ENCODE measurements around the gene CLCNKA. TPM values are rescaled to one million over a fixed set of nuclear protein-coding genes. Genes with fewer than 3 reads are reported as not detected.
A peak's percentile ranks its signal among the peaks of the same experiment; 100 is the strongest.
"Not testable (repeated sequence)": the region's sequence is repeated elsewhere in the genome, so short reads cannot be mapped to it uniquely, and the experiment has no call there.

CLCNKA gene
- total RNA-seq, 2 donors from 2014 or later: 0.20 TPM; not detected in 1

DNA sequence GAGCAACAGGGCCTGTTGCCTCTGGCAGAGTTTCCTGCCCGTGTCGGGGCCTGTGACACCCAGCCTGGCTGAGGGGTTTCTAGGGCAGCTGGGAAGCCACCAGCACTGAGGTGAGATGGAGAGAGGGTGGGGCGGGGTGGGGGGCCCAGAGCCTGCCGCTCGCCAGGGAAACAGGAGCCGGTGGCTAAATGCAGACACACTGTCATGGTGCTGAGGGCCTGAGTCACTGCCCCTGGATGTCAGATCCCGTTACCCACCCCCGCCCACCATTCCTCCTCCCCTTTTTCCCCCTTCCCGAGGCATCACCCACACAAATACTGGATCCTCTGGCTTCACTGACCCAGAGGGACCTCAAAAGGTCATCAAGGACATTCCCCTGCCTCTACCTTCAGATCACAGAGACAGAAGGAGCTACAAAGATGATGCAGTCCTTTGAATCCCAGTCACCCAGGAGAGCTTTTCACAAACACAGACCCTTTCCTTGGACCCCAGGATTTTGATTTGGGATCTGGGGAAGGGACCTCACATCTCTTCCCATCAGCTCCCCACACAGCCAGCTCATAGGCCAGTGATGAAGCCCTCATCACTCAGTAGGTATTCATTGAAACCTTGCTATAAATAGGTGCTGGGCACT, 2.1 kb upstream of the CLCNKA start:
- Histone ChIP-seq H3K4me3 (peak overlapping the region in 1 of 2 donors; percentile 30), H3K4me1 (peaks cover 0 to 46% of the 10 kb centered on the region in 2 donors)
- no peak for DNase-seq (ENCODE audit: low spot score)

DNA sequence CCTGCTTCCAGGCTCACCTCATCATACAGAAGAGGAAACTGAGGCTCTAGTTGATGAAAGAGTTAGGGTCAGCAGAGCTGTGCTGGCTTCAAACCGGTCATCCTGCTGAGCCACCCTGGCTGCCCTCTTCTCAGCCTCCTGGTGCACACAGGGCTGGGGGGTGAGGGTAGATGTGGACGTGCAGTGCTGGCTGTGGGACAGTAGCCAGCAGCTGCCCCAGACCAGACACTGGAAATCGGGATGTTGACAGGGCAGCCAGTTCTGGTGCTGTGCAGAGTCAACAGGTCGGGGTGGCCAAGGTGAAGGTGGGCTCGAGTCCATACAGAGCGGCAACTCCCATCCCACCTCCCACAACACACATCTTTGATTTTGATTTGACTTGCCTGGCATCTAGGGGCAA, 1.5 kb upstream of the CLCNKA start:
- Histone ChIP-seq H3K9me3 (no peaks in the 10 kb centered on the region), H3K27me3 (no peaks in the 10 kb centered on the region), H3K4me1 (peaks cover 0 to 45% of the 10 kb centered on the region in 2 donors), H3K36me3 (peaks cover 21% of the 10 kb centered on the region), H3K27ac (peak overlapping the region; percentile 93 to 94), H3K4me3 (no peak overlapping the region)
- TF ChIP-seq, protein P1, sequence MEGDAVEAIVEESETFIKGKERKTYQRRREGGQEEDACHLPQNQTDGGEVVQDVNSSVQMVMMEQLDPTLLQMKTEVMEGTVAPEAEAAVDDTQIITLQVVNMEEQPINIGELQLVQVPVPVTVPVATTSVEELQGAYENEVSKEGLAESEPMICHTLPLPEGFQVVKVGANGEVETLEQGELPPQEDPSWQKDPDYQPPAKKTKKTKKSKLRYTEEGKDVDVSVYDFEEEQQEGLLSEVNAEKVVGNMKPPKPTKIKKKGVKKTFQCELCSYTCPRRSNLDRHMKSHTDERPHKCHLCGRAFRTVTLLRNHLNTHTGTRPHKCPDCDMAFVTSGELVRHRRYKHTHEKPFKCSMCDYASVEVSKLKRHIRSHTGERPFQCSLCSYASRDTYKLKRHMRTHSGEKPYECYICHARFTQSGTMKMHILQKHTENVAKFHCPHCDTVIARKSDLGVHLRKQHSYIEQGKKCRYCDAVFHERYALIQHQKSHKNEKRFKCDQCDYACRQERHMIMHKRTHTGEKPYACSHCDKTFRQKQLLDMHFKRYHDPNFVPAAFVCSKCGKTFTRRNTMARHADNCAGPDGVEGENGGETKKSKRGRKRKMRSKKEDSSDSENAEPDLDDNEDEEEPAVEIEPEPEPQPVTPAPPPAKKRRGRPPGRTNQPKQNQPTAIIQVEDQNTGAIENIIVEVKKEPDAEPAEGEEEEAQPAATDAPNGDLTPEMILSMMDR (IDR thresholded peaks at IDR 0.05): no peak
- no peak for DNase-seq (ENCODE audit: low spot score)

More for the DNA sequence above, 2.1 kb upstream of the CLCNKA start:
- Histone ChIP-seq H3K36me3 (peaks cover 27% of the 10 kb centered on the region), H3K27me3 (no peaks in the 10 kb centered on the region), H3K9me3 (no peaks in the 10 kb centered on the region), H3K27ac (peak overlapping the region; percentile 93 to 94)
- TF ChIP-seq, protein P1 (IDR thresholded peaks at IDR 0.05): no peak

GRCh38 chr1:16020878-16021277, 958 bp upstream of the CLCNKA start:
- Histone ChIP-seq H3K27ac (peak overlapping the region; percentile 93 to 94), H3K4me1 (peaks cover 0 to 45% of the 10 kb centered on the region in 2 donors), H3K36me3 (peaks cover 16% of the 10 kb centered on the region)
- not testable (repeated sequence) for H3K27me3 ChIP-seq; H3K4me3 ChIP-seq; H3K9me3 ChIP-seq; DNase-seq (ENCODE audit: low spot score)

DNA sequence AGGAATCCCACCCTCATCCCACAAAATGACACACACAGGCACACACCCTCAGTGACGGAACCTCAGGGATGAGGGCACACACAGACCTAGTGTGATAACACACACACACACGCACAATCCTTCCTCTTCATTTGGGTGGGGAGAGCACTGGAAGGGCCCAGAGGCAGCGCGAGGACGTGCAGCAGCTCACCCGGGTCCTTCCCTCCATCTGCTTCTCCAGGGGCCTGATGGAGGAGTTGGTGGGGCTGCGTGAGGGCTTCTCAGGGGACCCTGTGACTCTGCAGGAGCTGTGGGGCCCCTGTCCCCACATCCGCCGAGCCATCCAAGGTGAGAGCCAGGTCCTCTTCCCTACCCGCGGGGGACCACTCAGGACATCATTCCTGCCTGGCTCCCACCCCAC, 557 bp downstream of the CLCNKA start:
- Histone ChIP-seq H3K4me1 (peaks cover 0 to 49% of the 10 kb centered on the region in 2 donors), H3K36me3 (peaks cover 3% of the 10 kb centered on the region), H3K27ac (peak overlapping the region; percentile 93 to 94), H3K4me3 (no peak overlapping the region), H3K9me3 (no peaks in the 10 kb centered on the region), H3K27me3 (no peaks in the 10 kb centered on the region)
- DNase-seq (ENCODE audit: low spot score): no peak
- TF ChIP-seq, protein P1 (IDR thresholded peaks at IDR 0.05): no peak

DNA sequence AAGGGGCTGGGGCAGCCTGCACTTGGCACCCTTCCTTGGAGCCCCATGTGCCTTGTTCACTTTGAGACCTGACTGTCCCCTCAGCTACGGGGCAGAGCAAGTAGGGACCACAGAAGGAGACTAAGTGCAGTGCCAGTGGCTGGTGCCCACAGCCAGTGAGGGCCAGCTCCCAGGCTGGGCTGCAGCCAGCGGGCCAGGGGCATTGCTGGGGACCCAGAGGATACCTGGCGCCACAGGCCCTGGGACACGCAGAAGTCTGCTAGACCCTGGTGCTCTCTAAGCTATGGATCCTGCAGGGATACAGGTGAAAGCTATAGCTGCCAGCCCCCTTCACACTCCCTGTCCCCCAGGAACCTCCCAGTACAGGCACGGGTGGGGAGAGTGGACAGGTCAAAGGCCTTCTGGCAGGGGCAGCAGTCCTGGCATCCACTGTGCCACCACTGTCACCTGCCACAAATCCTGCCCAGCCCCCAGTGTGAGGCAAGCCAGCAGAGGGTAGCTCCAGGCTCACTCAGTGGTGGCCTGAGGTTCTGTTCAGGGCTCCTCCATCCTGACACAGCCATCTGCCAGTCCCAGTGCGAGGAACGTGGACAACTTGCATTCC, 1.3 kb downstream of the CLCNKA start:
- H3K27ac ChIP-seq: peak overlapping the region; percentile 48 to 94
- H3K4me1 ChIP-seq: peaks cover 0 to 43% of the 10 kb centered on the region in 2 donors
- no peak for DNase-seq (ENCODE audit: low spot score)
- no peak overlapping the region for H3K4me3 ChIP-seq
- TF ChIP-seq, protein P1 (IDR thresholded peaks at IDR 0.05): no peak
- H3K27me3 ChIP-seq: no peaks in the 10 kb centered on the region
- H3K9me3 ChIP-seq: no peaks in the 10 kb centered on the region
- no peaks in the 10 kb centered on the region for H3K36me3 ChIP-seq

GRCh38 chr1:16026302-16026701, 4.5 kb downstream of the CLCNKA start:
- Histone ChIP-seq H3K4me3 (peak overlapping the region in 1 of 2 donors; percentile 38), H3K27ac (peak overlapping the region in 1 of 2 donors; percentile 53), H3K4me1 (peaks cover 0 to 17% of the 10 kb centered on the region in 2 donors)
- H3K27me3 ChIP-seq; DNase-seq (ENCODE audit: low spot score); H3K9me3 ChIP-seq; H3K36me3 ChIP-seq: not testable (repeated sequence)
